Neuronal stem cell (in vitro differentiated cells): Measurements from ENCODE around the gene TRIM14.

ENCODE experiments used
- DNase-seq: peaks from one replicate; pipeline ENCODE4 v3.0.0-alpha.2; 2013; ENCODE audit warnings: low spot score
- H2AFZ ChIP-seq: one replicate; pipeline ENCODE4 v1.6.1; 2013; ENCODE audit warnings: mild to moderate bottlenecking, low read length, inconsistent platforms
- H2AK5ac ChIP-seq: 2 replicates; pipeline ENCODE4 v1.6.1; 2013; ENCODE audit warnings: low read depth, mild to moderate bottlenecking, inconsistent platforms, low read length, moderate library complexity, mixed read lengths
- H2BK120ac ChIP-seq: 2 replicates; pipeline ENCODE4 v1.6.1; 2013; ENCODE audit warnings: low read depth, mild to moderate bottlenecking, inconsistent platforms, low read length, moderate library complexity, mixed read lengths
- H2BK12ac ChIP-seq: one replicate; pipeline ENCODE4 v1.6.1; 2013; ENCODE audit warnings: low read length, inconsistent platforms
- H2BK15ac ChIP-seq: 2 replicates; pipeline ENCODE4 v1.6.1; 2013; ENCODE audit warnings: mild to moderate bottlenecking, low read length, inconsistent platforms, mixed read lengths
- H2BK5ac ChIP-seq: one replicate; pipeline ENCODE4 v1.6.1; 2013; ENCODE audit warnings: inconsistent platforms, mild to moderate bottlenecking, low read length, moderate library complexity
- H3K14ac ChIP-seq: one replicate; pipeline ENCODE4 v1.6.1; 2013; ENCODE audit warnings: low read length, inconsistent platforms
- H3K18ac ChIP-seq: 2 replicates; pipeline ENCODE4 v1.6.1; 2013; ENCODE audit warnings: low read length, inconsistent platforms
- H3K23ac ChIP-seq: 2 replicates; pipeline ENCODE4 v1.6.1; 2013; ENCODE audit warnings: low read depth, mild to moderate bottlenecking, mixed read lengths, low read length, inconsistent platforms; ENCODE audit not compliant: poor library complexity
- H3K27ac ChIP-seq: replicated peaks from 3 replicates; pipeline ENCODE4 v1.5.1; 2013; ENCODE audit warnings: low read length, inconsistent platforms
- H3K27me3 ChIP-seq, 3 experiments: 2 replicates each; pipeline ENCODE4 v1.6.1; 2013; ENCODE audit warnings: low read length in 3 of 3, mild to moderate bottlenecking in 2 of 3, inconsistent platforms in 1 of 3, low read depth in 1 of 3, mixed read lengths in 1 of 3, moderate library complexity in 1 of 3; ENCODE audit not compliant: control insufficient read depth in 3 of 3, insufficient read depth in 3 of 3
- H3K36me3 ChIP-seq, 2 donors: replicated peaks in 1 of 2; 2 replicates each; pipeline ENCODE4 v1.6.1; 2013; ENCODE audit warnings: low read length in 2 of 2; ENCODE audit not compliant: control insufficient read depth in 2 of 2, insufficient read depth in 2 of 2
- H3K4ac ChIP-seq: 2 replicates; pipeline ENCODE4 v1.6.1; 2013; ENCODE audit warnings: inconsistent platforms, mild to moderate bottlenecking, low read length, moderate library complexity
- H3K4me1 ChIP-seq, 2 donors: 1 replicate in 1 of 2; 2 replicates in 1 of 2; pipeline ENCODE4 v1.6.1; 2013; ENCODE audit warnings: low read length in 2 of 2, low read depth in 1 of 2; ENCODE audit not compliant: control insufficient read depth in 2 of 2, insufficient read depth in 1 of 2
- H3K4me2 ChIP-seq: one replicate; pipeline ENCODE4 v1.6.1; 2013; ENCODE audit warnings: mild to moderate bottlenecking, low read length, inconsistent platforms; ENCODE audit not compliant: insufficient read depth, poor library complexity, severe bottlenecking
- H3K4me3 ChIP-seq, 2 donors: 2 replicates each; pipeline ENCODE4 v1.5.1; 2013; ENCODE audit warnings: low read length in 2 of 2, mild to moderate bottlenecking in 2 of 2, inconsistent platforms in 1 of 2, moderate library complexity in 1 of 2
- H3K79me1 ChIP-seq: one replicate; pipeline ENCODE4 v1.6.1; 2013; ENCODE audit warnings: low read depth, mild to moderate bottlenecking, inconsistent platforms, low read length, moderate library complexity
- H3K9ac ChIP-seq: one replicate; pipeline ENCODE4 v1.6.1; 2013; ENCODE audit warnings: mild to moderate bottlenecking, low read depth, low read length, inconsistent platforms; ENCODE audit not compliant: poor library complexity
- H3K9me3 ChIP-seq, 2 donors: replicated peaks in 1 of 2; 2 replicates each; pipeline versions ENCODE3 to v1.6.1; 2013; ENCODE audit warnings: low read length in 2 of 2, mild to moderate bottlenecking in 2 of 2, inconsistent platforms in 1 of 2, low read depth in 1 of 2, mixed read lengths in 1 of 2, moderate library complexity in 1 of 2; ENCODE audit not compliant: control insufficient read depth in 2 of 2, insufficient read depth in 1 of 2
- H4K8ac ChIP-seq: one replicate; pipeline ENCODE4 v1.6.1; 2013; ENCODE audit warnings: low read depth, mild to moderate bottlenecking, inconsistent platforms, low read length, moderate library complexity
- H4K91ac ChIP-seq: one replicate; pipeline ENCODE4 v1.6.1; 2013; ENCODE audit warnings: low read length, low read depth, mild to moderate bottlenecking, inconsistent platforms; ENCODE audit not compliant: poor library complexity
- WGBS, 2 donors: extraction: QIAGEN DNeasy Blood & Tissue Kit; methylation state at CpG; one replicate each; pipeline ENCODE4 v1.1.7; 2013; ENCODE audit warnings: missing lambda C conversion rate in 2 of 2, mixed read lengths in 1 of 2; ENCODE audit not compliant: insufficient read length in 2 of 2, insufficient replicate concordance in 1 of 2; ENCODE audit errors: extremely low coverage in 2 of 2; 5-methylcytosine and 5-hydroxymethylcytosine counted together

The TRIM14 gene

DNA sequence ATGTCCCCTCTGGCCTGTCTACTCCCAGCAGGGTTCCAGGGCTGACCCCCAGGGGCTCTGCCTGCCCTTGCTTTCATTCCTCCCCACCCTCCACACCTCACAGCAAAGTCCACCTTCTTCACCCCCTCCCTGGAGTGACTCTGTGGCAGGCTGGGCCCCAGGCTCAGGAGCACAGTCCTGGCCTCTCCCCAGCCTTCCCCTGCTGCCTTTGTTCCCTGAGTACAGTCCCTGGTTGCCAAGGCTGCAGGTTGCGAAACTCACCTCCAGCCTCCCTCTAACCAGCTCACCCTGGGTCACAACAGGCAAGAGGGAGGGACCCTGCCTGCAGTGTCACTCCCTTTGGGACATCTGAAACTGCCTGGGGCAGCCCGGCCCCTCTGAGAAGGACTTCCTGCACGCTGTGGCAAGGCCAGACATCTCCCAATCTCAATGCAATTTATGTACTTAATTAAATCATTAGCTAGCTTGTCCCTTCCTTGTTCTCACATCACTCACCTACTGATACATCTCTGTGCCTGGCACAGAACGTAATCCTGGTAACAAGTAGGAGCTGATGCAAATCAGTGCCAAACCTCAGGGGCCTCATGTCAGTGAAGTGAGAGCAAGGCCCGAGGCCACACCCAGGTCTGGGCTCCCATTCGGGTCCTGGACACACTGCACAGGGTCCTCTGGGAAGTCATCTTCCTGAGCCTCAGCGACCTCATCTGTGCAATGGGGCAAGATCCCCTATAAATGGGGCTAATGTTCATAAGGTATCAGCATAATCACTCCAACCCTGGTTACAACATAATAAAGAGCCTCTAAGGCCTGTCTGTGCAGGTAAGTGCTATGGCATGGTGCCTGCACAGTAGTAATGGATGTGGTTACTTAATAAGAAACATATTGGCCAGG lies 27.3 kb upstream of the TRIM14 start:
- Histone ChIP-seq H3K9ac (peak overlapping the region; percentile 1), H3K4ac (no peak overlapping the region), H3K27me3 (no peaks in the 10 kb centered on the region), H2AK5ac (no peak overlapping the region), H3K36me3 (no peaks in the 10 kb centered on the region), H3K9me3 (peaks cover 0 to 2% of the 10 kb centered on the region in 2 donors), H3K14ac (no peak overlapping the region), H3K4me1 (peaks cover 0 to 6% of the 10 kb centered on the region in 2 donors), H3K4me3 (no peak overlapping the region), H3K4me2 (no peak overlapping the region), H3K23ac (no peak overlapping the region), H2BK120ac (no peak overlapping the region), H3K18ac (peak overlapping the region; percentile 66), H2AFZ (peak overlapping the region; percentile 25), H4K91ac (no peak overlapping the region), H3K79me1 (no peaks in the 10 kb centered on the region), H2BK5ac (no peak overlapping the region), H2BK12ac (no peak overlapping the region), H3K27ac (no peak overlapping the region), H4K8ac (no peak overlapping the region), H2BK15ac (no peak overlapping the region)
- no peak for DNase-seq
- no CpG with 5 or more reads among the region's 7 CpGs for WGBS, 2 donors

DNA sequence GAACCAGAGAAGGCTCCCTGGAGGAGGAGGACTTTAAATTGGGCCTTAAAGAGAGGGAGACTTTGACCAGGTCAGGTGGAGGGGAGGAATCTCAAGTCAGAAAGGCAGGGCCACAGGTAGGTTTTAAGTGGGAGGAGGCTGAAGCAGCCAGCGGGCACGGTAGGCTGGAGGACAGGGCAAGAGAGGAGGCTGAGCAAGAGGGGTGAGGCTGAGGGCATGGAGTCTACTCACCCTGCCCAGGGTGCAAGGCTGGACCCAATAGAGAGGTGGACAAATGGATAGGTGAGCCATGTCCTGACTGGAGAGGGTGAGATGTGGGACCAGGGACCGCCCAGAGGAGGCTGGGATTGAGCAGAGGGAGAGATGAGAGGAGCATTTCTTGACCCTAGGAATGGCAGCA lies 25.6 kb upstream of the TRIM14 start:
- Histone ChIP-seq H2BK15ac (peak overlapping the region; percentile 56), H3K18ac (peak overlapping the region; percentile 27), H3K4me3 (no peak overlapping the region), H3K9ac (peak overlapping the region; percentile 12), H3K4ac (no peak overlapping the region), H3K4me1 (peaks cover 0 to 6% of the 10 kb centered on the region in 2 donors), H3K79me1 (no peaks in the 10 kb centered on the region), H3K23ac (peak overlapping the region; percentile 45), H3K14ac (no peak overlapping the region), H4K91ac (no peak overlapping the region), H2AFZ (no peak overlapping the region), H3K4me2 (no peak overlapping the region), H3K36me3 (no peaks in the 10 kb centered on the region), H2AK5ac (peak overlapping the region; percentile 85), H3K27me3 (no peaks in the 10 kb centered on the region), H2BK12ac (no peak overlapping the region), H4K8ac (no peak overlapping the region), H3K9me3 (no peaks in the 10 kb centered on the region), H3K27ac (no peak overlapping the region), H2BK5ac (no peak overlapping the region), H2BK120ac (no peak overlapping the region)
- no CpG with 5 or more reads among the region's 3 CpGs for WGBS, 2 donors
- DNase-seq: no peak

DNA sequence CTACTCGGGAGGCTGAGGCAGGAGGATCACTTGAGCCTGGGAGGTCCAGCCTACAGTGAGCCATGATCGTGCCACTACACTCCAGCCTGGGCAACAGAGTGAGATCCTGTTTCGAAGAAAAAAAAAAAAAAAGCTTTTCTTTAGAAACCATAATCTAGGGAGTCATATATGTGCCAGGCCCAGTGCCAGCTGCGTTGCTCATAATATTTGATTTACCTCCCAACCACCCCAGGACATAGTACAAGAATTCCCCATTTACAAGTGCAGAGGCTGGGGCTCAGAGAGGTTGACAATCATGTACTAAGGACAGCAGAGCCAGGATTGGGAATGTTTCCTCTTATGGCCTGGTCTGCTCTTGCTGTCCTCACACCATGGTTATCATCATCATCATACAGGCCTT lies 25.1 kb upstream of the TRIM14 start:
- Histone ChIP-seq H2BK120ac (no peak overlapping the region), H3K18ac (no peak overlapping the region), H3K27me3 (no peaks in the 10 kb centered on the region), H3K9ac (no peak overlapping the region), H3K9me3 (no peaks in the 10 kb centered on the region), H3K4ac (no peak overlapping the region), H3K79me1 (no peaks in the 10 kb centered on the region), H3K4me1 (peaks cover 0 to 6% of the 10 kb centered on the region in 2 donors), H3K36me3 (no peaks in the 10 kb centered on the region), H3K4me2 (no peak overlapping the region), H2BK15ac (no peak overlapping the region), H2BK12ac (no peak overlapping the region), H3K27ac (no peak overlapping the region), H2AFZ (no peak overlapping the region), H3K14ac (no peak overlapping the region), H2BK5ac (no peak overlapping the region), H3K23ac (no peak overlapping the region), H4K8ac (no peak overlapping the region), H3K4me3 (no peak overlapping the region), H4K91ac (no peak overlapping the region), H2AK5ac (no peak overlapping the region)
- no peak for DNase-seq
- WGBS, 2 donors: no CpG with 5 or more reads among the region's 4 CpGs

DNA sequence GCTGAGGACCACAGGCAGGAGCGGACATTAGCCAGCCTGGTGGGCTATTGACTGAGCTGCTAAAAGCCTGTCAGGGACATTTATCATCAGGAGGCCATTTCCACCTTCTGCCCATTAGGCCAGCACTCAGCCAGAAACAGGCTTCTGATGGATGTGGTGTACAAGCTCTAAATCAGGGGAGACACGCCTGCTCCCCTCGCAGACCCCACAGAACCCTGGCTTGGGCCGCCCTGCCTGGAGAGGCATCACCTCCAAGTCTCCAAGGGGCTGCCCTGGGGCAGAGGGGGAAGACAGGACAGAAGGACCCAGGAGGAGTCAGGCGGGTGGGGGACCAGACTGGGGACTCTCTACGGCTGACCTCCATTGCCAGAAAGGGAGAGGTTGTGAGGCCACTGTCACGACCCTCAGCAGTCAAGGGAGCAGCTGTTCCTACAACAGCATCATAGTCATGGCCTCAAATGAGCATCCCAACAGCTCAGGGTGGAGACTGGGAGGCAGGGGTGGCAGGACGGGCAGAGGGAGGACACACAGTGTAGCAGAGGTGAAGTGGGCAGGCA lies 24.0 kb upstream of the TRIM14 start:
- Histone ChIP-seq H2BK15ac (no peak overlapping the region), H2AFZ (no peak overlapping the region), H4K8ac (no peak overlapping the region), H2AK5ac (no peak overlapping the region), H3K9ac (peak overlapping the region; percentile 32), H2BK5ac (no peak overlapping the region), H3K27me3 (no peaks in the 10 kb centered on the region), H3K4me2 (no peak overlapping the region), H3K4me1 (peaks cover 0 to 6% of the 10 kb centered on the region in 2 donors), H3K79me1 (no peaks in the 10 kb centered on the region), H3K14ac (no peak overlapping the region), H3K23ac (no peak overlapping the region), H3K4ac (no peak overlapping the region), H3K4me3 (no peak overlapping the region), H3K18ac (peak overlapping the region; percentile 58), H3K9me3 (no peaks in the 10 kb centered on the region), H3K36me3 (no peaks in the 10 kb centered on the region), H4K91ac (no peak overlapping the region), H2BK120ac (no peak overlapping the region), H2BK12ac (no peak overlapping the region), H3K27ac (no peak overlapping the region)
- no CpG with 5 or more reads among the region's 8 CpGs for WGBS, 2 donors
- no peak for DNase-seq
